GM18520 (cell line): ENCODE measurements around the gene TFCP2L1.
"Not testable (repeated sequence)": the region's sequence is repeated elsewhere in the genome, so short reads cannot be mapped to it uniquely, and the experiment has no call there.

Experiments used
- ATAC-seq: cut with Tn5 transposase; IDR thresholded peaks from one replicate; pipeline ENCODE4 v1.9.1; 2021; ENCODE audit not compliant: unreplicated experiment

TFCP2L1 gene, protein sequence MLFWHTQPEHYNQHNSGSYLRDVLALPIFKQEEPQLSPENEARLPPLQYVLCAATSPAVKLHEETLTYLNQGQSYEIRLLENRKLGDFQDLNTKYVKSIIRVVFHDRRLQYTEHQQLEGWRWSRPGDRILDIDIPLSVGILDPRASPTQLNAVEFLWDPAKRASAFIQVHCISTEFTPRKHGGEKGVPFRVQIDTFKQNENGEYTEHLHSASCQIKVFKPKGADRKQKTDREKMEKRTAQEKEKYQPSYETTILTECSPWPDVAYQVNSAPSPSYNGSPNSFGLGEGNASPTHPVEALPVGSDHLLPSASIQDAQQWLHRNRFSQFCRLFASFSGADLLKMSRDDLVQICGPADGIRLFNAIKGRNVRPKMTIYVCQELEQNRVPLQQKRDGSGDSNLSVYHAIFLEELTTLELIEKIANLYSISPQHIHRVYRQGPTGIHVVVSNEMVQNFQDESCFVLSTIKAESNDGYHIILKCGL

DNA sequence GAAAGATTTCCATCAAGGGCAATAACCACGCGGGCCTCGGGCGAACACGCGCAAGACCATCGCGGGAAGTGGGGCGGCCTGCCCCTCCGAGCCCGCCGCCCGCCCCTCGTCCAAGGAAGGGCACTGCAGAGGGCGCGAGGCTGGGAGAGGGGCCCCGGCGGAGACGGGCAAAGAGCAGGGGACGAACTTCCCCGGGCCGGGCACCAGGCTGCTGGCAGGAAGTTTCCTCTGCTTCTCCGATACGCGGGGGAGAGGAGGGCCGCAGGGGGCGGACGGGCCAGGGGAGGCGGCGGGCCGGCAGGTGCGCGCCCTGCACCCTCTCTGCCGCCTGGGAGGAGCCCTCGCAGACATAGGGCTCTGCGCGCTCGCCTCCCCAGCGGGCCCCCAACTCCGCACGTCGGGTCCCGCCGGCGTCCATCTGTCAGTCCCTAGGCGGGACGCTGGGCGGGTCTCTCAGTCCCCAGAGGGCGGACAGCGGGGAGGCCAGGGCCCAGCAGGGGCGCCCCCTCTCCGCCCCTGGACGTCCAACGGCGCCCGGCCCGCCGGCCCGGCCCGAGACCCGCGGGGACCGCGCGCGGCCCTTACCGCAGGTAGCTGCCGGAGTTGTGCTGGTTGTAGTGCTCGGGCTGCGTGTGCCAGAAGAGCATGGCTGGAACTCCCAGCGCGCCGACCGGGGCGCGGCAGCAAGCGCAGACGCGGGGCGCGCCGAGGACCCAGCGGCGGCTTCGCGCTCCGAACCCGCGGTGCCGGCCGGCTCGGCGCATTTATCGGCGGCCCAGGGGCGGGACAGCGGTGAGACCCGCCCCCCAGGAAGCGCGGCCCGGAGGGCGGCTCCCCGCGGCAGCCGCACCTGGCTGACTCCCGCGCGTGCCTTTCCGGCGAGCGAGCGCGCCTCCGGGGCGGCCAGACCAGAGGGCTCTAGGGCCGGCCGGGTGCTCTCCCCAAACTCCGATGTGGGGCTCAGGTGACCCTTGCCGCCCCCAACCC, at the start of gene TFCP2L1:
Gene TFCP2L1 (minus strand): TSS at position 740 of the 987 bp plus-strand sequence. CDS start 93 bp downstream, at position 647.
- no peak for ATAC-seq

DNA sequence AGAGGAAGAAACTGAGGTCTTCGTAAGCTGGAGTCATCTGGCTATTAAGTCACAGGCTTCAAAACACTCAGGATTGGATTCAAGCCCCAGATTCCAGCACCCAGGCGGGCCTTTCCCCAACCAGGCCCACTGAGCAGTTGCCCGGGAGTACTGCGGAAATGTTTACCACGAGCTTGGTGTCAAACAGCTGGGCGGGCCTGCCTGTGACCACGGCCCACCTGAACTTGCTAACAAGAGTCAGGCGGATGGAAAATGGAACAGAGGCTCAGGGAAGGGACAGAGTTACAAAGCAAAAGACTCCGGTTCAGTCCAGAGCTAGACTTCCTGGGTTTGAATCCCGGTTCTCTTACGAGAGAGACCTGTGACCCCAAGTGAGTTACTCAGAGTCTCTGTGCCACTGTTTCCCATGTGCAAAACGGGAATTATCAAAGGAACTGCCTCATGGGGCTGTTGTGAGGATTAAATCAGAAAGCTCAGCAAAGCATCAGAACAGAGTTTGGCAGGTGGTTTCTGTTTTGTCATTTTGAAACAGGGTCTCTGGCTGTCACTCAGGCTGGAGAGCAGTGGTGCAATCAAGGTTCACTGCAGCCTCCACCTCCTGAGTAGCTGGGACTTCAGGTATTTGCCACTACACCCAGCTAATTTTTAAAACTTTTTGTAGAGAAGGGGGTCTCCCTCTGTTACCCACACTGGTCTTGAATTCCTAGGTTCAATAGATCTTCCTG, 49.0 kb upstream of the TFCP2L1 start:
- ATAC-seq = peak; percentile 76

DNA sequence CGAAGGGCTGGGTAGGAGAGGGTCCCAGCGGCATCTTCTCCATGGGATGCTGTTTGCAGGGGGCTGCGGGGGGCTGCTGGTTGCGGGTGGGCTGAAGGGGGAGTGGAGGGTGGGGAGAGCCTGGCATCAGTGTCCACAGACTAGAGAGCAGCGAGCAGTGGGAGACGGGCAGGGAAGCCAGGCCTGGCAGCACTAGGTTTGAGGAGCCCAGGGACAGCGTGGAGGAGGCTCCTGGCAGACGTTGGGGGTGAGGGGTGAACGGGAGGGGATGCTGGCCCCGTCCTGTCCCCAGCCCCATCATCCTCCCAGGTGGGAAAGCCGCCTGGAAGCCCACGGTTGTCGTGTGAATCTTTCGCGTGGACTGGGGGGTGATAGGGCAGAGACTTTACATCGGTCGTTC, 48.2 kb upstream of the TFCP2L1 start:
- ATAC-seq = no peak

DNA sequence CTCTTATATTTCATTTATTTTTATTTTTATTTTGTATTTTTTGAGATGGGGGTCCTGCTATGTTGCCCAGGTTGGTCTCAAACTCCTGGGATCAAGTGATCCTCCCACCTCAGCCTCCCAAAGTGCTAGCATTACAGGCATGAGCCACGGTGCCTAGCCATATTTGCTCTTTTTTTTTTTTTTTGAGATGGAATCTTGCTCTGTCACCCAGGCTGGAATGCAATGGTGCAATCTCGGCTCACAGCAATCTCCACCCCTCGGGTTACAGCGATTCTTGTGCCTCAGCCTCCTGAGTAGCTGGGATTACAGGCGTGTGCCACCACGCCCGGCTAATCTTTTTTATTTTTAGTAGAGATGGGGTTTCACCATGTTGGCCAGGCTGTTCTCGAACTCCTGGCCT, 46.3 kb upstream of the TFCP2L1 start:
- ATAC-seq = not testable (repeated sequence)

- no peak for ATAC-seq
Measured at GRCh38 chr2:121330921-121331320, 45.9 kb upstream of the TFCP2L1 start.

DNA sequence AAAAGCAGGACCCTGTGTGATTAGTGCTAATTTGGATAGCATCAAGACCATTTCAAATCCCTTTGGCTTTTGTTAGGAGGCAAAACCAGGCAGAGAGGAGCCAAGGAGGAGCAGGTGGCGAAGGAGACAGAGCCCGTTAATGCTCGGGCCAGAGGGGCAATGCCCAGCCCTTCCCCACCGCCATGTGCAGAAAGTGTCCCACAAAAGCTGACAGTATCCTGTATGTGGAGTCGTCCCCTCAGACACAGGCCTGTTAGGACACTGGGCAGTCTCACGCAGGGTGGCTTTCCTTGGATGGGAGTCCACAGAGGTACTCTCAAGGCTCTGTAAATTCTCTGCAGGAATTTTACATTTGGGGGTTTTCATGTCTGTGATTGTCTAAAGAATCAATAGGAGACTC, 44.8 kb upstream of the TFCP2L1 start:
- no peak for ATAC-seq

GRCh38 chr2:121326628-121327027, 41.6 kb upstream of the TFCP2L1 start:
- ATAC-seq = no peak

GRCh38 chr2:121324601-121325000, 39.6 kb upstream of the TFCP2L1 start:
- no peak for ATAC-seq

DNA sequence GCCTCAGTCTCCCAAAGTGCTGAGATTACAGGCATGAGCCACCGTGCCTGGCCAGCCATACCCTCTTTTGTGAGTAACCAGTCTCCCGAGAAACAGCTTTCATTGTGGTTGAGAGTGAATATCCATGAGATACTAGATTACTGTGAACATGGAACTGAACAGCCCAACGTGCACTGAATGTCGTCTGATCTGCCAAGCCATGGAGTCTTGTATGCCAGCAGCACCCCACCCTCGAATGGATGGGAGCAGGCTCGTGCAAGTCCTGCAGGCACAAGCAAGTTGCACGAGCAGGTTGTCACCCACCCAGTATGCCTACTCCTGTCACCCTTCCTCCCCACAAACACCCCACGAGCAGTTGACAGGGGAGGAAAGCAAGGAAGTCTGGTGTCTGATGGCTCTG, 36.5 kb upstream of the TFCP2L1 start:
- ATAC-seq = no peak

DNA sequence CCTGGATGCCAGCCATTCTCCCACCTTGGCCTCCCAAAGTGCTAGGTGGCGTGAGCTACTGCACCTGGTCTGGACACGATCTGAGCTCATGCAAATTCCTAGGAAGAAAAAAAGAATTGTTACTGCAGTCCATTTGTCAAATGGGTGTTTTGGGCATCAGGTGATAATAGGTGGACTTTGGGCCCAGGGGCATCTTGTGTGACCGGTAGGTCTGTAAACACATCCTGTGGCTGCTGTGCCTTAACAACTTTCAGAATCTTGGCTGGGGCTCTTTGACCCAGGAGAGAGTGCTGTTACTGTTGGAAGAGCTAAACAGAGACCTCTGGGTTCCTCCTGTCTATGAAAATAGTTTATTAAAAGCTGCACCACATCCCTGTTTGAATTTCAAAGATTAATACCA, 34.9 kb upstream of the TFCP2L1 start:
- no peak for ATAC-seq

- ATAC-seq = no peak
Measured at GRCh38 chr2:121316986-121317385, 32.0 kb upstream of the TFCP2L1 start.

DNA sequence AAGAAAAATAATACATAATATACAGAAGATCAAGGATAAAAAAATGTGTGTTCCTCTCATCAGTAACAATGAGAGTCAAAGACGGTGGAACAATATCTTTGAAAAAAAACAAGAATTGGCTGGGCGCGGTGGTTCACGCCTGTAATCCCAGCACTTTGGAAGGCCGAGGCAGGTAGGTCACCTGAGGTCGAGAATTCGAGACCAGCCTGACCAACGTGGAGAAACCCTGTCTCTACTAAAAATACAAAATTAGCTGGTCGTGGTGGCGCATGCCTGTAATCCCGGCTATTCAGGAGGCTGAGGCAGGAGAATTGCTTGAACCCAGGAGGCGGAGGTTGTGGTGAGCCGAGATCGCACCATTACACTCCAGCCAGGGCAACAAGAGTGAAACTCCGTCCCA, 28.7 kb upstream of the TFCP2L1 start:
- ATAC-seq = not testable (repeated sequence)

GRCh38 chr2:121309801-121310200, 24.8 kb upstream of the TFCP2L1 start:
- ATAC-seq = peak; percentile 93

DNA sequence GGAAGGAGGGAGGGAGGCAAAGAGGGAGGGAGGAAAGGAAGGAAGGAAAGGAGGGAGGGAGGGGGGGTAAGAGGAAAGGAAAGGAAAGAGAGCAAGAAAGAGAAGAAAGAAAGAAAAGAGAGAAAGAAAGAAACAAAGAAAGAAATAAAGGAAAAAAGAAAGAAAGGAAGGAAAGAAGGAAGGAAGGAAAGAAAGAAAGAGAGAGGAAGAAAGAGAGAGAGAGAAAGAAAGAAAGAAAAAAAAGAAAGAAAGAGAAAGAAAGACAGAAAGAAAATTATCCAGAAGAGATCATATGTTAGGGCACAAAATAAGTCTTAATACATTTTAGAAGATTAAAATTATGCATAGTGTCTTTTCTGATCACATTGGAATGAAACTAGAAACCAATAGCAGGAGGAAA, 24.3 kb upstream of the TFCP2L1 start:
- ATAC-seq = no peak

- ATAC-seq = no peak
Measured at GRCh38 chr2:121307048-121307447, 22.0 kb upstream of the TFCP2L1 start.

DNA sequence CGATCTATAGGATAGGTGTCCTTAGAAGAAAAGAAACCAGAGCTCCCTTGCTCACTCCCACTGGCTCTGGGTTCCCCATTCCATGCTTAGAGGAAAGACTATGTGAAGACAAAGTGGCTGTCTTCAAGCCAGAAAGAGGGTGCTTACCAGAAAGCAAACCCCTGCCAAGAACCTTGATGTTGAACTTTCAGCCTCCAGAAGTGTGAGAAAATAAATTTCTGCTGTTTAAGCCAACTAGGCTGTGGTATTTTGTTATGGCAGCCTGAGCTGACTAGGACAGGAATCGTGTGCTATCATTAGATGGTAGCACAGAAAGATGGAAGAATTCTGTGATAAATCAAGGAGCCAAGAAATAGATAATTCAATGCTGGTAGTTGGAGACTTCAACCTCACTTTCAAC, 19.9 kb upstream of the TFCP2L1 start:
- ATAC-seq = no peak

- no peak for ATAC-seq
Measured at GRCh38 chr2:121303531-121304263, 18.7 kb upstream of the TFCP2L1 start.

DNA sequence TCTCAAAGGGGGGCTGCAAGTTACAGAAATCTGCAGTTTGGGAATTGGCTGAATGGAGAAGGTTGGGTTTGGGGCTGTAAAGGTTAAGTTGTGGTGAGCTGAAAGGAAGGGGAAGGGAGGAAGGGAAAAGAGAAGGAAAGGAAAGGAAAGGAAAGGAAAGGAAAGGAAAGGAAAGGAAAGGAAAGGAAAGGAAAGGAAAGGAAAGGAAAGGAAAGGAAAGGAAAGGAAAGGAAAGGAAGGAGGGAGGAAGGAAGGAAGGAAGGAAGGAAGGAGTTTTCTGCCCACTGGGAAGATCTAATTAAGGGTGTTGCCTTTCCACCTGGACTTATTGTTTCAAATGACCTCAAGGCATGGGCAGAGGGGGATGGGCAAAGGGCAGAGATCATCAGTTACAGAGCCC, 16.2 kb upstream of the TFCP2L1 start:
- not testable (repeated sequence) for ATAC-seq

DNA sequence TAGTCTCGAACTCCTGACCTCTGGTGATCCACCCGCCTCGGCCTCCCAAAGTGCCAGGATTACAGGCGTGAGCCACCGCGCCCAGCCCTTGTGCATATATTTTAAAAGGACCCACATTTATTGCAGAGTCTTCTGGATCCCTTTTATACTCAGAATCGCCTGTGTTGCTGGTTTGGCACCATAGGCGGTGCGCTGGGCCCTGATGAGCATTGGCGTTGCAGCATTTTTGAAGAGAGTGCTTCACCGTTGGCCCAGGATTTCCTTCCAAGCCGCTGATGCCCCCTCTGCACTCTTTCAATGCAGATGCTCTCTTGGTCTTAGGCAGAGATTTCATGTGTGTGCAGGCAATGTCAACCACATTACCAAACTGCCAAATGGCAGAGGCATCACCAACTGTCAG, 13.5 kb upstream of the TFCP2L1 start:
- no peak for ATAC-seq

- not testable (repeated sequence) for ATAC-seq
Measured at GRCh38 chr2:121297866-121298265, 12.9 kb upstream of the TFCP2L1 start.
